GM15510 (cell line): ENCODE data around the gene LMAN2L.

Experiments
- POLR2A ChIP-seq: IDR thresholded peaks from 3 replicates; pipeline ENCODE4 v1.6.1; 2011; ENCODE audit warnings: borderline replicate concordance; ENCODE audit not compliant: insufficient read length; ENCODE audit errors: extremely low read depth

LMAN2L gene

GRCh38 chr2:96700086-96700485 is 39.8 kb downstream of the LMAN2L start:
- TF ChIP-seq POLR2A = no peak

DNA sequence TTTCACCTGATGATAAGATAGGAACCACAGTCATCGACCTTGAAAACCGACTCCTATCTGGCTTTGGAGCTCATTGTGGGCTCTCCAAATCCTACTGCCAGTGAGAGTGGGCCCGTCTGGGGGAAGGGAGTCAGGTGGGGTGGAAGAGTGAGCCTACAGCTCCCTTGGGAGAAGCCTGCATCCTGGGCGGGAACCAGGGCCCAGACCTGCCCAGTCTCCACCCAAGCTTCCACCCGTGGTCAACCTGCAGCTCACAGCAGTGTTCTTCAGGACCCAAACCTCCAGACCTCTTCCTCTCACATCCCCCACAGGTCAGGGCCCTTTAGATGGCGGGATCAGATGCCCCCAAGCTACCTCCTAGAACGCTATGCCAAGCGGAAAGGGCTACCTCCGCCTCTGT is 40.2 kb downstream of the LMAN2L start:
- no peak for TF ChIP-seq POLR2A

GRCh38 chr2:96699021-96699420 is 40.8 kb downstream of the LMAN2L start:
- TF ChIP-seq POLR2A = no peak

- no peak for TF ChIP-seq POLR2A
Measured at GRCh38 chr2:96698221-96698861, 41.5 kb downstream of the LMAN2L start.

DNA sequence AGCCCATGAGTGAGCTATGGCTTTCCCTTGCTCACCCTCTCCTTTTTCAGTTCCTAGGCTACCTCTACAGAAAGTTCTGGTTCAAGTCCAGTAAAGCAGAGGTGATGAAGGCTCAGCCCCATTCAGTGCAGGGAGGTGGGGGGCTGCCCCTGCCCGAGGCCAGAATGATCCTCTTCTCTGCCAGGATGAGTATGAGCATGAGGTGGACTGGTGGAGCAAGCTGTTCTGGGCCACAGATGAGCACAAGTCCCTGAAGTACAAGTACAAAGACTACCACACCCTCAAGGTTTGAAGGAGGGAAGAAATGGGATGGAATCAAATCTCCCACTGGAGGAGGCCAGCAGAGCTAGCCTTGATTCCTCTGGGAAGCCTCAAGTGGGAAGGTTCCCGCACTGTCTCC is 42.4 kb downstream of the LMAN2L start:
- no peak for TF ChIP-seq POLR2A

GRCh38 chr2:96695602-96696001 is 44.3 kb downstream of the LMAN2L start:
- TF ChIP-seq POLR2A = no peak

- no peak for TF ChIP-seq POLR2A
Measured at GRCh38 chr2:96694816-96695455, 44.9 kb downstream of the LMAN2L start.

DNA sequence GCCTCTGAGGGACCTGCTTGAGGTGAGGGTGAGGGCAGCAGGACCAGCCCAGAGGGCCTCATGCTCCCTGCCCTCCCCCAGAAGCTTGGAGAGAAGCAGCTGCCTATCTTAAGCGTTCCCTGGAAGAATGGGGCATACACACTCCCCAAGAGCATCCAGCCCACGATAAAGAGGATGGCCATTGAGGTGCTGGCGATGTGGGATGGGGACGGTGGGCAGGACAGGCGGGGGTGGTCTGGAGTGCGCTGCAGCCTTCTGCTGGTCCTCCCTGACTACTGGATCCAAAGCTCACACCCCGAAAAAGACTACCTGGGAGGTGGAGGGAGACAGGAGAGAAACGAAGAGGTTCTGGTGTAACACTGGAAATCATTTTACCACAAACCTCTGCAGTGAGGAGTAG is 45.6 kb downstream of the LMAN2L start:
- no peak for TF ChIP-seq POLR2A

DNA sequence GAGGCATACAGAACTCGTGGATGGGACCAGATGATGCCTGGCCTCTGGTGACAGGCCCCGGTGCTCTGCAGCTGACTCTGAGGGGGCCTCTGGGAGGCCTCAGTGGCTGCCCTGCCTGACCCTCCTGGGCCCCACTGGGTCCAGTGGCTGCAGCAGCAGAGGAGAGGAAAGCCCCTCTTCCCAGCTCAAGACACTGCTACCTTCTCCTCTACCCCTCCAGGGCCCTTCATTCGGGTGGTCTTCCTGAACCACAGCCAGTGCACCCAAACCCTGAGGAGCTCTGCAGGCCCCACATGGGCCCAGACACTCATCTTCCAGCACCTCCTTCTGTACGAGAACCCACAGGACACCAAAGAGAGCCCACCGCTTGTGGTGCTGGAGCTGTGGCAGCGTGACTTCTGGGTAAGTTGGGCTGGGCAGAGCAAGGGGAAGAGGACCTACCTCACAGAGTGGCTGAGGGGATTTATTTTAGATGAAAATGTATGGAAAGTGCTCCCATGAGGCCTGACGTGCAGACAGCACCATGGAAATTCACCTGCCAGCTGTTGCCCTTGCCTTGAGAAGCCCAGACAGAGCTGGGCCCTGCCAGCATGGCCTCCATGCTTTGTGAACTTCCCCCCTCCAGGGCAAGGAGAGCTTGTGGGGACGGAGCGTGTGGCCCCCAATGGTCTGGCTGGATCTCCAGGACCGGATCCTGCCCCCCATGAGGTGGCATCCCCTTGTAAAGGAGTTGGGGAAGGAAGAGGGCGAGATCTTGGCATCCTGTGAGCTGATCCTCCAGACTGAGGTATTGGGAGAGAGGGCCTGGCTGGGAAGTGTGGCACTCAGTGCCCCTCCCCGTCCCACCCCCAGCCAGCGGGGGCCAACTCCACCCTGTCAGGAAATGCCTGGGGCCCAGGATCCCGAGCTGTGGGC is 46.3 kb downstream of the LMAN2L start:
- no peak for TF ChIP-seq POLR2A

DNA sequence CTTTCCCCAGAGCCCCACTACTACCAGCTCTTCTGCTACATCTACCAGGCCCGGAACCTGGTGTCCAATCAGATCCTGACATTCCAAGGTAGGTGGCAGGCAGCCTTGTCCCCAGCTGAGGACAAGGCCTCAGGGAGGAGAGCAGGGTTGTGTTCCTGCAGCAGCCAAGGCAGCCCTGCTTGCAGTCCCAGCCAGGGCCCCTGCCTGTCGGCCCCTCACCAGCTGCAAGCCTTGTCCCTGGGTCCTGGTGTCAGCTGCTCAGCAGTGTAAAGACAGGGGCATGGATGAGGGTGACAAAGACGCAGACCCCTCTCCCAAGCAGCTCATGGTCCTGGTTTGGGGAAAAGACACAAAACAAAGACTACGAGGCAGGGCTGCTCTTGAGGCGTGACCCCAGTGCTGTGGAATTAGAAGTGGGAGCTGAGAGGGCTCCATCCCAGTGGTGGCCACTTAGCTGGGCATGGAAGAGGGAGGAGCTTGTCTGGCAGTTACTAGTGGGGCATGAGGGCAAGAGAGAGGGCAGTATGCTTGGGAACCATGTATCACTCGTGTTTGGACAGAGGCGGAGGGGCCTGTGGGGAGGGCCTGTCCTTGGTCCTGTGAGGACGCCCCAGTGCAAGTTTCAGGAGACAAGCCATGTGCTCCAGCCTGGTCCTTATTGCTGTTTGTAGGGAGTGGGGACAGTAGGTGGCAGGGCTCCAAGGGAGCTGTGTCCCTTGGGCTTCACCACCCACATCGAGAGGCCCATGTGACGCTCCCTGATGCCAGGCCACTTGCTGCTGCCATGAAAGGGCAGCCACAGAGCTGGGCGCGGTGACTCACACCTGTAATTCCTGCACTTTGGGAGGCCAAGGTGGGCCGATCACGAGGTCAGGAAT is 47.5 kb downstream of the LMAN2L start:
- no peak for TF ChIP-seq POLR2A

- TF ChIP-seq POLR2A = no peak
Measured at GRCh38 chr2:96691022-96691612, 48.7 kb downstream of the LMAN2L start.

DNA sequence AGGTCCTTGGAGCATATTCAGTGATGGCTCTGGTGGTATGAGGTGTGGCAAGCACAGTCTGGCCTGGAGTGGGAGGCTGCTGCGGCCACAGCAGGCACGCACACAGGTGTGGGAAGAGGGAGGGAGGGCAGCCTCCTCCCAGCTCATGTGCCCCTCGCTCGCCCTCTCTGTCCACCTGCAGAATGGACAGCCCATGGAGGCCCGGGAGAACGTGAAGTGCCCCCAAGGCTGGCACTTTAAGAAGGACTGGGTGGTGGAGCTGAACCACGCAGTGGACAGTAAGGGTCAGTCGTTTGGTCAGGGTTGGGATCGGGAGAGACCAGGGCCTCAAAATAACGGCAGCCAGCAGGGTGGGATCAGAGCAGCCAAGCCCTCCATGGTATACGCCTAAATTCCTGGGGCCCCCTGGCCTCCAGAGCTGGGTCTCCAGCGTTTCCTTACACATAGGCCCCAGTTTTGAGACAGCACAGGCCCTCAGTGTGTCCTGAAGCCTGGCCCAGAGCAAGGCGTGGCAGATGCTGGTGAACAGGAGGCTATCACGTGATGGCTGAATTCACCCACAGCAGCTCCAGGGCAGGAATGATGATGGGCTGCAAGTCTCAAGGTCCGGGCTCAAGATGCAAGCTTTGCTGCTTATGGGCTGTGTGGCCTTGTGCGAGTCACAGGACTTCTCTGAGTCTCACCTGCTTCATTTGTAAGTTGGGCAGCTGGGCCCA is 49.4 kb downstream of the LMAN2L start:
- TF ChIP-seq POLR2A = no peak

- no peak for TF ChIP-seq POLR2A
Measured at GRCh38 chr2:96689431-96689991, 50.4 kb downstream of the LMAN2L start.

- TF ChIP-seq POLR2A = no peak
Measured at GRCh38 chr2:96688649-96689430, 51.0 kb downstream of the LMAN2L start.
